Stimulated activated naive CD4-positive, alpha-beta T cell (primary cell): ENCODE measurements around the gene FTH1.
"Not testable (repeated sequence)": the region's sequence is repeated elsewhere in the genome, so short reads cannot be mapped to it uniquely, and the experiment has no call there.

Source experiments
- DNase-seq, 6 experiments: peaks; one replicate each; lab custom pipeline; 2025; lab: John Stamatoyannopoulos, UW

FTH1 gene

DNA sequence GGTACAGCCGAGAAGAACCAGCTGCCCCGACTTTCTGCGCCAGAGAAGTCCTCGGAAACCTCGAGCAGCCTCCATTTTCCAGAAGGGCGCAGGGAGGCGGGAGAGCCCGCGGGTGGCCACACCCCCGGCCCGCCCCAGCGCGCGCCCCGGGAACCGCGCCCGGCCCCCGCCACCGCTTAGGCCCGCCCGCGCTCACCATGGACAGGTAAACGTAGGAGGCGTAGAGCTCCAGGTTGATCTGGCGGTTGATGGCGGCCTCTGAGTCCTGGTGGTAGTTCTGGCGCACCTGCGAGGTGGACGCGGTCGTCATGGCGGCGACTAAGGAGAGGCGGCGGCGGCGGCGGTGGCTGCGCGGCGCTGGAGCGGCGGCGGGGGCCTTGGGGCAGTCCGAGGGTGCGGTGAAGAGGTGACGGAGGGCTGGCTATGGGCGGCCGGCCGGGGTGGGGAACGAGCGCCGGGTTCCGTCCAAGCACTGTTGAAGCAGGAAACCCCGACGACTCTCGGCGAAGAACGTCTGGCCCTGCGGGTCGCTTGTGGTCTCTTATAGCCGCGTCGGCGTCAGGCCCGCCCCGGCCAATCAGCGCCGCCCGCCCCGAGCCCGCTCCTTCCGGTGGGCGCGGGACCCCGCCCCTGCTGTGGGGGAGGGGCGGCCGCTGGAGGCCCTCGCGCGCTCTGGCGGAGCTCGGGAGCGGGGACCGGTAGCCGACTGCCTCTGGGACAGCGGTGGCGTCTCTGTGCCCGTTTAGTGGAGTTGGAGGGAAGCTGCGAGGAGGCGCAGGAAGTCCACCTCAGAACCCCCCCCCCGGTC is at the start of gene FTH1:
TSS of gene FTH1 (minus strand) at position 519 of the 808 bp plus-strand sequence. CDS start at position 310, 209 bp downstream.
- DNase-seq = peak; percentile 85 to 92 (median 88)

GRCh38 chr11:62015615-62016014 is 48.2 kb upstream of the FTH1 start:
- DNase-seq = no peak

- DNase-seq = no peak
Observed at GRCh38 chr11:62013537-62014476, 46.4 kb upstream of the FTH1 start.

DNA sequence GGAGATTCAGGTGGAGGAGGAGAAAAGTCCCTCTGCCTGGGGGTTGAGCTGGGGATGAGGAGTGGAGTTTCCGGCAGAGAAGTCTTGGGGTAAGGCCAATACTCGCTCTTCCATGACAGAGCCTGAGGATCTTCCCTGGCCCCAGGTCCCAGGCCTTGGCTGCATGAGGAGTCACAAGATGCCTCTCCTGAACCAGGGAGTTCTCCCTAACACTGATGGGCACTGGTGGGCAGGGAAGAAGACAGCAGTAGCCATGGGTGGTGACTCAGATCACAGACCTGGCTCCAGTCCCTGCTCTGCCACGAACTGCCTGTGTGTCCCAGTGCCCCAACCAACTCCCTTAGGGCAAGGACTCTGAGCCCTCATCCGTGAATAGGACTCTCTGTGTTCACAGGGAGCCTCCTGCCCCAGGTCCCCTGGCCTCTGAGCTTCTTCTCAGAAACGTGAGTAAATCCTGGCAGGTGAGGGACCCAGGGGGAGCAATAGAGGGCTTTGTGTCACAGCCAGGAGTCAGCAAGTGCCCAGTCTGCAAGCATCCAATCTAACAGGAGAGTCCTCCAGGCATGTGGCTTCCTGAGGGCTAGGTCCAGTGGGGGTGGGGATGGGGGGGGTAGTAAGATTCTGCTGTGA is 45.5 kb upstream of the FTH1 start:
- no peak for DNase-seq

GRCh38 chr11:62012451-62012831 is 45.0 kb upstream of the FTH1 start:
- no peak for DNase-seq

- DNase-seq = no peak
Observed at GRCh38 chr11:62011881-62012280, 44.4 kb upstream of the FTH1 start.

DNA sequence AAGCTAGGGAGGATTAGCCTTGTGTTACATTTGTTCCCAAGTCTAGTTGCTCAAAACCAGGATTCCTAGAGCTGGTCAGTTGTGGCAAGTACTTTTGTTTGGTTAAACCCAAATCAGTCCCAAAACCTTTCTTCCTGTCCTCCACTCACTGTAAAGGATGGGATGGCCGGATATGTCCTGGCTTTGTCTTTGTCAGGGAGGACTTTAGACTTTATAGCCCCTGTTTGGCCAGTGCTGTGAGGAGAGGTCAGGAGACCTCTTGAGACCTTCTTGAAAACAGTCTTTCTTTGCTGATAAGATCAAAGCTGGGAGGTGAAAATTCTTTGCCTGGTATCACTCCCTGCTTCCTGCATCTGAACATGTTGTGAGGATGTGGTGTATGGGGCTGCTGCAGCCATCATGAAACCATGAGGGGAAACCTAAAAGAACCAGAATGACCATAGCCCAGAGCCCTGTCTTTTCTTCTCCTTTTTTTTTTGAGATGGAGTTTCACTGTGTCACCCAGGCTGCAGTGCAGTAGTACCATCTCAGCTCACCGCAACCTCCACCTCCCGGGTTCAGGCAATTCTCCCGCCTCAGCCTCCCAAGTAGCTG is 43.6 kb upstream of the FTH1 start:
- no peak for DNase-seq

DNA sequence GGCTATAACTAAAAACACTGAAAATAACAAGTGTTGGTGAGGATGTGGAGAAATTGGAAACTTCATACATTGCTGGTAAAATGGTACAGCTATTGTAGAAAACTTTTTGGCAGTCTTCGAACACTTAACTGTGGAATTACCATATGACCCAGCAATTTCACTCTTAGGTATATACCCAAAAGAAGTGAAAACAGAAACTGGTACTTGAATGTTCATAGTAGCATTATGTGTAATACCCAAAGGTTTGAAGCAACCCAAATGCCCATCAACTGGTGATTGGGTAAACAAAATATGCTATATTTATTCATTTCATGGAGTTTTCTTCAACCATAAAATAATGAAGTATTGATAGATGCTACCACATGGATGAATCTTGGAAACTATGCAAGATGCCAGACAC is 40.8 kb upstream of the FTH1 start:
- DNase-seq = no peak

DNA sequence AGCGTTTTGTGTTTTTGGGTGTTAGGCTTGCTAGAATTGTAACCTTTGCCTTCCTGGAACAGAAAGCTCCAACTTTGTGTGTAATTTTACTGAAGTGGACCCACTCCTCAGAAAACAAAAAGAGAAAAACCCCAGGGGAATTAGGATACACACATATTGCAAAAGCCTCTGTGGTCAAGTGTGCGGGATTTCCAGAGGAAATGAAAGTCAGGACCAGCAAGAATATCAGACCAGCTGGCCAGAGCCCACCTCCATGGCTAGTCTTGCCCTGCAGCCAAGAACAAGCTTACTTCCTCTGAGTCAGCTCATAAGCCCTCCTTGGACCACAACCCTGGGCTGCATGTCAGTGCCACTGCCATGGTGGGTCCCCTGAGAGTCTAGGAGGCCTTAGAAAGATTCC is 37.0 kb upstream of the FTH1 start:
- DNase-seq = no peak

DNA sequence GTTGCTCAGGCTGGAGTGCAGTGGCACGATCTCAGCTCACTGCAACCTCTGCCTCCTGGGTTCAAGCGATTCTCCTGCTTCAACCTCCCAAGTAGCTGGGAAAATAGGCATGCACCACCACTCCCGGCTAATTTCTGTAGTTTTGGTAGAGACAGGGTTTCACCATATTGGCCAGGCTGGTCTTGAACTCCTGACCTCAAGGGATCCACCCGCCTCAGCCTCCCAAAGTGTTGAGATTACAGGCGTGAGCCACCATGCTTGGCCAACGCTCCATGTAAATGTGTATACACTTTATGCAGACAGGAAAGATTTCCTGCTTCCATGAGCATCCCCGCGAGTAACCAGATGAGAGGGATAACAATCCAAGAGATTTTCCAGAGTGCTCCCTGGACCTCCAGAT is 34.8 kb upstream of the FTH1 start:
- DNase-seq = not testable (repeated sequence)

DNA sequence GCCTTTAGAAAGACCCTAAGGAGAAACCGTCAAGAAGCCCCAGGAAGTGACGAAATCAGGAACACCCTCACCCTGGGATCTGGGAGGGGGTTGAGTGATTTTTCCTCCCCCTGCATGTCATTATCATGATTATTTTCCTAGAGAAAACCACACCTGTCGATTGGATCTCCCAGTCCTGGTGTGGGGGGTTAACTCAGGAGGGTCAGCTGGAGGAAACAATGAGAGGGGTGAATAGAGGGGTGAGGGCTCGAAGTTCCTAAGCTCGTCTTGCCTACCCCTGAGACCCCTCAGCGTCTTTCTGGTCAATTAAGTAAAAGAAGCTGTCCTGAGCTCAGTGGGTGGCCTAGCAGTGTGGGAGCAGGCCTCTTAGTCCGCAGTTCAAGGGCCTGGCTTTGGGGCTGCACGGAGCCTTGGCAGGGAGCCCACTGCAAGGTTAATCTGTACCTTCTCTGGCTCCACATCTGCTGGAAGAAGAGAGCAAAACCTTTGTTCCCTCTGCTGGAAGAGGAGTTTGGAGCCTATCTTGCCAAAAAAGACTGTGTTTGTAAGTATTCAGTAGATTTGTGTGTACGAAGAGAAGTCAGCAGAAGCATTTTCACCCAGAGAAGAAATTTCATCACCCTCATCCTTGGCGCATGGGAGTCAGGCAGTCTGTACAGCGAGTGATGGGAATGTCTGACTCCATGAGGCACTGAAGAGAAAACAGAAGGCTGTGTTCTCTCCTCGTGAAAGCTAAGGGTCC is 34.2 kb upstream of the FTH1 start:
- no peak for DNase-seq

- DNase-seq = no peak
Observed at GRCh38 chr11:62000539-62001446, 33.4 kb upstream of the FTH1 start.

GRCh38 chr11:61999141-61999975 is 31.9 kb upstream of the FTH1 start:
- DNase-seq = no peak

GRCh38 chr11:61996933-61997332 is 29.5 kb upstream of the FTH1 start:
- DNase-seq = no peak

DNA sequence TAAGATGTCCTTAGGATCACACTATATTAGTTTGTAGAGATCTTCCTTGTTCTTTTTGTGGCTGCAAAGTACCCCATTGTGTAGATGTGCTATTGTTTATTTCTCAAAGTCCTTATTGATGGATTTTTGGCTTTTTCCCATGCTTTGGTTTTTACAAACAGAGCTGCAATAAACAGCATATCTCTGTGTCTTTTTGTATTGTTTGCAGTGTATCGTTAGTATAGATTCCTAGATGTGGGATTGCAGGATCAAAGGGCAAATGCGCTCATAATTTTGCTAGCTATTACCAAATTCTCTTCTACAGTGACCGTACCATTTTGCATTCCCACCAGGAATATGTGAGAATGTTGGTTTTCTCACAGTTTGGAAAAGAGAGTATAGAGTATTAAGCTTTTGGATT is 27.5 kb upstream of the FTH1 start:
- DNase-seq = no peak

GRCh38 chr11:61985869-61986268 is 18.4 kb upstream of the FTH1 start:
- DNase-seq = no peak

DNA sequence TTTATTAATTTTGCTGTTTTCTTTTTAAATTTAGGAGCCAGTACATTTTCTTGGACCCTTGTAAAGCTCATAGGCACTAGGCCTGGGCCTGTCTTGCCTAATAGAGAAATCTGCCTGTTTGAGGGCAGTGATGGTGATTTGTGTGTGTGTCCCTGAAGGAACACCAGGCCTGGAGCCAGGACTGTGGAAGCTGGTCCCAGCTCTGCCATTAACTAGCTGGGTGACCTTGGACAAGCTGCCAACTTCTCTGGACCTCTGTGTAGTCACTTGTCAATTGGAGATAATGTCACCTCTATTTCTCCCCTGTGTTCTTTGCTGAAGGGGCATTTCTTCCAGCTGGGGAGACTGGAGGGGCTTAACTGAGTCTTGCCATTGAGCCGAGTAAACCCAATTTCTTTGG is 16.0 kb upstream of the FTH1 start:
- DNase-seq = no peak

DNA sequence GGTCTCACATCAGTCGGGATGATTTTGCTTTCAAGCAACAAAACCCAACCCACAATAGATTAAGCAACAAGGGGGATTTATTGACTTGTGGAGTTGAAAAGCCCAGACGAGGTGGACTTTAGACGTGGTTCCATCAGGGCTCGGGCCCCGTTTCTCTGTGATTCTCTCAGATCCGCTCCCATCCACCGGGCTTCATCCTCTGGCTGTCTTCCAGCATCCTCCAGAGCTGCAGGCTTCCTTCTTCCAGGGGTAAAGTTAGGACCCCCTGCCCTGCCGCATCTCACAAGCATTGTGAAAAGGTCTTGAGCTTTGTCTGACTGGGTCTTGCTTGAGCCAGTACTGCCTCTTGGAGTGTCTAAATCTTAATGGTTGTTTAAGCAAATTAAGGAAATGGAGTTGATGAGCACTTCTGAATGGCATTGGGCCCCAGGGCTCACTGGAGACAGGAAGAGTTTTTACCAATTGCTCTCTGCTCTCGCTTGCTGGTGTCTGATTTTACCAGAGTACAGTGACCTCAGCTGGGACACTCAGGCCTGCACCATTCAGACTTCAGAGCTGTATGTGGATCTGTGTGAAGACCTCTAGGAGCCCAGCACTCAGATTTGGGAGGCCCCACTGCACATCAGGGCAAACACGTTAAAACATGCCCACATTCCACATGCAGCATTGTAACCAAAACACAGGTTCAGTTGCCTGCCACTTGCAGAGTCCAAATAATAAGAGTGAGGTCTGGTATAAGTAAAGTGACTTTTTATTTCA is 13.5 kb upstream of the FTH1 start:
- DNase-seq = no peak
